ENCODE results near the gene F3.

The F3 gene

DNA sequence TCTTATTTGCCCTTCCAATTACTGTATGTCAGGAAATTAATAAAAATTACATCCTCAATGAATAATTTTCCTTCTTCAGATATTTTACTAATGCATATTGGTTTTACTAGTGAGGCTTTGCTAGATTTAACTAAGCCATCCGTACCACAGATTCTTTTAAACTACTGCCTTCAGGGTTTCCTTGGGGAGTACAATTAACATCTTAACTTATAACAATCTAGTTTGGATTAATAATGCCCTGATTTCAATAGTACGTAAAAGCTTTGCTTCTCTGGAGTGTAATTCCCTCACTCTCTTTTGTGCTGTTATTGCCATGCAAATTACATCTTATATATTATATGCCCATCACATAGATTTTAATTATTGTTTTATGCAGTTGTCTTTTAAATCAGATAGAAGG lies 24.3 kb upstream of the F3 start:
- no peak for TF ChIP-seq JUND (IDR thresholded peaks at IDR 0.05; ENCODE audit: low read depth)
- no peak for DNase-seq (ENCODE audit: low read depth in 1 of 2, low spot score in 1 of 2)
- in situ Hi-C loops (cut with HindIII; ENCODE audit: low pct_unique_long_range_greater_than_20kb, low sequenced_read_pairs): no loop called here

GRCh38 chr1:94562519-94563260 lies 21.1 kb upstream of the F3 start:
- in situ Hi-C loops (cut with HindIII; ENCODE audit: low pct_unique_long_range_greater_than_20kb, low sequenced_read_pairs): no loop called here
- no peak for TF ChIP-seq JUND (IDR thresholded peaks at IDR 0.05; ENCODE audit: low read depth)
- DNase-seq (ENCODE audit: low read depth in 1 of 2, low spot score in 1 of 2): peak in 1 of 2 experiments; percentile 30

DNA sequence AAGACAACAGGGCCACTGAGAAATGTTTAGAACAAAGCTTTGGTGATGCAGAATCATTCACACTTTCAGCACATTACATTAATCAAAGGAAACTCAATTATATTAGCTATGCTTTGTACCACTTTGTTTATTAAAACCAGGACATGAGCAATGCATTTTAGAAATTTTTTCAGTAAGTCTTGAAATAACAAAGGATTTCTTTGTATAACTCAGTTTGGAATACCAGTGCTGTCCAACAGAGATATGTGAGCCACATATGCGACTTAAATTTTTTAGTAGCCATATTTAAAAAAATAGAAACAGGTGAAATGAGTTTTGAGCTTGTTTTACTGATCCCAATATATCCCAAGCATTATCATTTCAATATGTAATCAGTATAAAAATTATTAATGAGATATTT lies 18.8 kb upstream of the F3 start:
- no peak for DNase-seq (ENCODE audit: low read depth in 1 of 2, low spot score in 1 of 2)
- in situ Hi-C loops (cut with HindIII; ENCODE audit: low pct_unique_long_range_greater_than_20kb, low sequenced_read_pairs): no loop called here
- TF ChIP-seq JUND (IDR thresholded peaks at IDR 0.05; ENCODE audit: low read depth): no peak

DNA sequence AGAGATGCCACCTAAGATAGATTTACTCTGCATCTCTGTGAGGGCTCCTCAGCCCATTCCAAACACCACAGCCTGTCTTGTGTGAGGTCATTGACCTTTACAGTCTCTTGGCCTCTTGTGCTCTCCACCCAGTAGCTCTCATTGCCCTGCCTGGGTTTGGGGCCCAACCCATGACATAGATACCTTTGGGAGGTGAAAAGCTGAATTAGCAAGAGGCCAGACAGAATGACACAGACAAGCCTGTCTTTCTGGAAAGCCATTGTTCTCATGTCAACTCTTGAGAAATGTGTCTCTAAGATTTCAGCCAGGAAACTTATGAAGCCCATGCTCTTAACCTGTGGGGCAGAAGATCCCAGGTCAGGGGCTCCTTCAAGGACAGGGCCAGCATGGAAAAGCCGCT lies 18.4 kb upstream of the F3 start:
- TF ChIP-seq JUND (IDR thresholded peaks at IDR 0.05; ENCODE audit: low read depth): no peak
- no peak for DNase-seq (ENCODE audit: low read depth in 1 of 2, low spot score in 1 of 2)
- in situ Hi-C loops (cut with HindIII; ENCODE audit: low pct_unique_long_range_greater_than_20kb, low sequenced_read_pairs): no loop called here

DNA sequence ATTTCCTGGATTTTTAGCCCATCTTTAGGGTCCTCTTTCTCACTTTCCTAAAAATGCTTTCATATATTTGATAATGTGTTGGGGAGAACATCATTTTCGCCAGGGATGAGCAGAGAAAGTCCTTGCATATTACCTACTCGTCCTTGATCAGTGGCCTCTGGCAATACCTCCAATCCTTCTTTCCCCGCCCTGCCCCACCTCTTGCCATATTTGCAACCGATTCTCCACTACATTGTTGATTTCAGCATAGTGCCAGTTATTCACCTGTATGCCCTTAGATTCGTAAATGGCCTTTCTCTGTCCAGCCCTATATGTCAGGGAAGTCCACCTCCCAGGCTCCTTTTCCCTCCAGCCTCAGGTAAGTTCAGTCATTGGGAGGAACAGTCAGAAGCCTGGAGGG lies 13.5 kb upstream of the F3 start:
- TF ChIP-seq JUND (IDR thresholded peaks at IDR 0.05; ENCODE audit: low read depth): no peak
- no peak for DNase-seq (ENCODE audit: low read depth in 1 of 2, low spot score in 1 of 2)
- in situ Hi-C loops (cut with HindIII; ENCODE audit: low pct_unique_long_range_greater_than_20kb, low sequenced_read_pairs): no loop called here

GRCh38 chr1:94554580-94554979 lies 13.0 kb upstream of the F3 start:
- DNase-seq (ENCODE audit: low read depth in 1 of 2, low spot score in 1 of 2): no peak
- in situ Hi-C loops (cut with HindIII; ENCODE audit: low pct_unique_long_range_greater_than_20kb, low sequenced_read_pairs): no loop called here
- TF ChIP-seq JUND (IDR thresholded peaks at IDR 0.05; ENCODE audit: low read depth): no peak

- no peak for DNase-seq (ENCODE audit: low read depth in 1 of 2, low spot score in 1 of 2)
- no peak for TF ChIP-seq JUND (IDR thresholded peaks at IDR 0.05; ENCODE audit: low read depth)
- in situ Hi-C loops (cut with HindIII; ENCODE audit: low pct_unique_long_range_greater_than_20kb, low sequenced_read_pairs): no loop called here
Observed at GRCh38 chr1:94553931-94554330, 12.4 kb upstream of the F3 start.

DNA sequence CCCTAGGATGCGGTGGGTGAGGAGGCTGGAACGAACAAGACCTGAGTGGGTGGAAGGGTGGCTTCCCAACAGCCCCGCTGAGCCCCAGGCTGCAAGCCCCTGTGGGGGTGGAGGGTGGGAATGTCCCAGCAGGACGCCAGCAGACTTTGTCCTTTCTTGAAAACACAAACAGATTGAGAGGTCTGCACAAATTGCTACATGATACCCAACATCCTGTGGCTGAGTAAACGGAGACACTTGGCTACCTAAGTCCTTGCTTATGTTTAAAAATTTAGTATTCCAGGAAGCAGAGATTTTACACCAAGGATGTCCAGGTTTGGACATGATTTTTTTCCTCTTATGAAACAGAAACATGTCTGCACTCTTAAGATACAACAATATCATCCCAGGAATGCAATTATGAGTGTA lies 11.8 kb upstream of the F3 start:
- in situ Hi-C loops (cut with HindIII; ENCODE audit: low pct_unique_long_range_greater_than_20kb, low sequenced_read_pairs): no loop called here
- DNase-seq (ENCODE audit: low read depth in 1 of 2, low spot score in 1 of 2): no peak
- TF ChIP-seq JUND (IDR thresholded peaks at IDR 0.05; ENCODE audit: low read depth): no peak

DNA sequence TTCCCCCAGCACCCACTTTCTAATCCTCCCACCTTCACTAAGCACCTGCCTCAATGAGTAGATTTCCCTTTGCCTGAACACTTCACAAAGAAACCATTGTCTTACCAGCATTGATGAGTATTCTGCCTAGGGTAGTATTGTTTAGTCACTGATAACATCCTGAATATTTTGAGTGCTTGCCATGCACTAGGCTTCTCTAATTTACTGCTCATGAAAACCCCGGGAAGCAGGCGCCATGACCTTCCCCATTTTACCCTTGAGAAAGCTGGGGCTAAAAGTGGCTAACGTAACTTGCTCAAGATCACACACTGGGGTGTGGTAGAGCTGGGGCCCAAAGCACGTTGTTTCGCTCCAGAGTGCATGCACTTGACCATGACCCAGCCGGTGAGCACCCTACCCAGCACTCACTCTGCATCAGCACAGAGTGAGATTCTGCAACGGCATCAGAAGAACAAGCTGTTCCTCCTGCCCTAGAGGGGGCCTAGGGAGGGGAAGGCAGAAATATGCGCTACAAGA lies 10.6 kb upstream of the F3 start:
- in situ Hi-C loops (cut with HindIII; ENCODE audit: low pct_unique_long_range_greater_than_20kb, low sequenced_read_pairs): no loop called here
- TF ChIP-seq JUND (IDR thresholded peaks at IDR 0.05; ENCODE audit: low read depth): no peak
- DNase-seq (ENCODE audit: low read depth in 1 of 2, low spot score in 1 of 2): no peak

- in situ Hi-C loops (cut with HindIII; ENCODE audit: low pct_unique_long_range_greater_than_20kb, low sequenced_read_pairs): no loop called here
- no peak for DNase-seq (ENCODE audit: low read depth in 1 of 2, low spot score in 1 of 2)
- TF ChIP-seq JUND (IDR thresholded peaks at IDR 0.05; ENCODE audit: low read depth): no peak
Observed at GRCh38 chr1:94551449-94551848, 9.9 kb upstream of the F3 start.

GRCh38 chr1:94550800-94551241 lies 9.3 kb upstream of the F3 start:
- in situ Hi-C loops (cut with HindIII; ENCODE audit: low pct_unique_long_range_greater_than_20kb, low sequenced_read_pairs): no loop called here
- DNase-seq (ENCODE audit: low read depth in 1 of 2, low spot score in 1 of 2): peak in 1 of 2 experiments; percentile 35
- no peak for TF ChIP-seq JUND (IDR thresholded peaks at IDR 0.05; ENCODE audit: low read depth)

GRCh38 chr1:94550396-94550795 lies 8.8 kb upstream of the F3 start:
- in situ Hi-C loops (cut with HindIII; ENCODE audit: low pct_unique_long_range_greater_than_20kb, low sequenced_read_pairs): no loop called here
- no peak for DNase-seq (ENCODE audit: low read depth in 1 of 2, low spot score in 1 of 2)
- no peak for TF ChIP-seq JUND (IDR thresholded peaks at IDR 0.05; ENCODE audit: low read depth)

- TF ChIP-seq JUND (IDR thresholded peaks at IDR 0.05; ENCODE audit: low read depth): no peak
- in situ Hi-C loops (cut with HindIII; ENCODE audit: low pct_unique_long_range_greater_than_20kb, low sequenced_read_pairs): no loop called here
- DNase-seq (ENCODE audit: low read depth in 1 of 2, low spot score in 1 of 2): no peak
Observed at GRCh38 chr1:94549706-94550105, 8.1 kb upstream of the F3 start.

All from T47D (cell line).